ENCODE measurements around the gene MATK.

DNA sequence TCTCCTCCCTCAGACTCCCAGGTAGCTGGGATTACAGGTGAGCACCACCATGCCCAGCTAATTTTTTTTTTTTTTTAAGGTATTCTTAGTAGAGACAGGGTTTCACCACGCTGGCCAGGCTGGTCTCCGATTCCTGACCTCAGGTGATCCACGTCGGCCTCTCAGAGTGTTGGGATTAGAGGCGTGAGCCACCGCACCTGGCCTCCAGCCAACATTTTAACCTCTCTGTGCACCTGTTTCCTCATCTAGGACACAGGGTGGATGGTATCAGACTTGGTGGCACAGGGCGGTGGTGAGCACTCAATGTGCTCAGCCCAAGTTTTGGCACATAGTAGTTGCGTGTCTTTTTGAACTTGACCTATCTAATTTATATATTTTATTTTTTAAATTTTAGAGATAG lies 37.2 kb downstream of the MATK start:
- no peak for TF ChIP-seq FOXJ3 (CRISPR knock-in tag; IDR thresholded peaks at IDR 0.05; ENCODE audit: borderline replicate concordance)
- TF ChIP-seq, protein P1, sequence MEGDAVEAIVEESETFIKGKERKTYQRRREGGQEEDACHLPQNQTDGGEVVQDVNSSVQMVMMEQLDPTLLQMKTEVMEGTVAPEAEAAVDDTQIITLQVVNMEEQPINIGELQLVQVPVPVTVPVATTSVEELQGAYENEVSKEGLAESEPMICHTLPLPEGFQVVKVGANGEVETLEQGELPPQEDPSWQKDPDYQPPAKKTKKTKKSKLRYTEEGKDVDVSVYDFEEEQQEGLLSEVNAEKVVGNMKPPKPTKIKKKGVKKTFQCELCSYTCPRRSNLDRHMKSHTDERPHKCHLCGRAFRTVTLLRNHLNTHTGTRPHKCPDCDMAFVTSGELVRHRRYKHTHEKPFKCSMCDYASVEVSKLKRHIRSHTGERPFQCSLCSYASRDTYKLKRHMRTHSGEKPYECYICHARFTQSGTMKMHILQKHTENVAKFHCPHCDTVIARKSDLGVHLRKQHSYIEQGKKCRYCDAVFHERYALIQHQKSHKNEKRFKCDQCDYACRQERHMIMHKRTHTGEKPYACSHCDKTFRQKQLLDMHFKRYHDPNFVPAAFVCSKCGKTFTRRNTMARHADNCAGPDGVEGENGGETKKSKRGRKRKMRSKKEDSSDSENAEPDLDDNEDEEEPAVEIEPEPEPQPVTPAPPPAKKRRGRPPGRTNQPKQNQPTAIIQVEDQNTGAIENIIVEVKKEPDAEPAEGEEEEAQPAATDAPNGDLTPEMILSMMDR (IDR thresholded peaks at IDR 0.05), result no peak
